Activated T-cell treated with anti-CD3 and anti-CD28 coated beads for 24 hours (primary cell): ENCODE results near the gene DPP9.
"Not testable (repeated sequence)": the region's sequence is repeated elsewhere in the genome, so short reads cannot be mapped to it uniquely, and the experiment has no call there.

Source experiments
- DNase-seq: peaks from one replicate; pipeline ENCODE4 v3.0.0-alpha.2; 2020; ENCODE audit warnings: low read depth

The DPP9 gene

GRCh38 chr19:4723595-4724514, at the start of gene DPP9:
TSS of gene DPP9 (minus strand) at chr19:4723842. CDS start at chr19:4719906, 3,936 bp downstream.
- peak; percentile 96 for DNase-seq

GRCh38 chr19:4773047-4773640, 49.5 kb upstream of the DPP9 start:
- no peak for DNase-seq

- DNase-seq: no peak
These were observed 48.9 kb upstream of the DPP9 start for GRCh38 chr19:4772566-4772965.

- peak; percentile 65 for DNase-seq
These were observed 45.5 kb upstream of the DPP9 start for GRCh38 chr19:4768934-4769777.

GRCh38 chr19:4764393-4764660, 40.7 kb upstream of the DPP9 start:
- DNase-seq: no peak

- DNase-seq: no peak
These were observed 39.4 kb upstream of the DPP9 start for GRCh38 chr19:4763021-4763420.

GRCh38 chr19:4760285-4760650, 36.6 kb upstream of the DPP9 start:
- DNase-seq: no peak

GRCh38 chr19:4759388-4760284, 36.0 kb upstream of the DPP9 start:
- peak; percentile 39 for DNase-seq

- no peak for DNase-seq
These were observed 35.0 kb upstream of the DPP9 start for GRCh38 chr19:4758659-4759058.

- no peak for DNase-seq
These were observed 34.4 kb upstream of the DPP9 start for GRCh38 chr19:4758082-4758481.

- DNase-seq: no peak
These were observed 31.8 kb upstream of the DPP9 start for GRCh38 chr19:4755459-4755858.

- no peak for DNase-seq
These were observed 30.6 kb upstream of the DPP9 start for GRCh38 chr19:4754248-4754647.

GRCh38 chr19:4749870-4750590, 26.4 kb upstream of the DPP9 start:
- no peak for DNase-seq

- DNase-seq: no peak
These were observed 24.9 kb upstream of the DPP9 start for GRCh38 chr19:4748589-4748988.

GRCh38 chr19:4748185-4748584, 24.5 kb upstream of the DPP9 start:
- no peak for DNase-seq

- no peak for DNase-seq
These were observed 22.3 kb upstream of the DPP9 start for GRCh38 chr19:4745986-4746385.

- not testable (repeated sequence) for DNase-seq
These were observed 21.5 kb upstream of the DPP9 start for GRCh38 chr19:4745175-4745574.

- no peak for DNase-seq
These were observed 21.0 kb upstream of the DPP9 start for GRCh38 chr19:4744451-4745174.

- no peak for DNase-seq
These were observed 19.3 kb upstream of the DPP9 start for GRCh38 chr19:4742723-4743646.
